GM12891 (cell line): ENCODE data around the gene CDCA3.

Source experiments
- POLR2A ChIP-seq: IDR thresholded peaks from 2 replicates; pipeline ENCODE4 v1.6.1; 2011; ENCODE audit warnings: low read depth, low read length, control low read depth
- POLR2AphosphoS5 ChIP-seq: IDR thresholded peaks from 2 replicates; pipeline ENCODE4 v1.6.1; 2011; ENCODE audit warnings: low read depth, low read length, control low read depth
- POU2F2 ChIP-seq: IDR thresholded peaks from 2 replicates; pipeline ENCODE4 v1.6.1; 2011; ENCODE audit warnings: low read depth, mild to moderate bottlenecking, control low read depth, low read length, moderate library complexity
- TAF1 ChIP-seq: IDR thresholded peaks from 2 replicates; pipeline ENCODE4 v1.6.1; 2011; ENCODE audit warnings: low read depth, low read length, control low read depth

DNA sequence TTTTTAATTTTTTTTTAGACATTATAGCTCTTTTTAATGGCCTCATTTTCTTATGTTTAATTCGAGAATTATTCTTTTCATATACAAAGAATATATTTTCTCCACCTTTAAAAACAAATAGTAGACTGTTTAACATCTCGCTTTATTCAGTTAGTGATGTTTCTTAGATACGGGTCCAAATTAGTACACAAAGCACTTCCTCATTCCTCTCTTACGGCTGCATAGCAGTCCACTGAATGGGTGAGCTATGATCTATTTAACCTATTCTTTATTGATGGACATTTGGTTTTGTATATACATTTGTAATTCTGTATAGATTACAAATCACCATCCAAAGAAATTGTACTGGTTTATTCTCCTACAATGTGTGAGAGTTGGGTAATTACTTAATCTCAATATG lies 37.7 kb downstream of the CDCA3 start:
- TF ChIP-seq POLR2A, result no peak
- no peak for TF ChIP-seq TAF1
- TF ChIP-seq POLR2AphosphoS5, result no peak
- TF ChIP-seq POU2F2, result no peak
